Stimulated activated CD4-positive, alpha-beta T cell treated with anti-CD3 and anti-CD28 coated beads, Interleukin-1b, Interleukin-23, amount 100 ng/mL, for 48 hours (primary cell): ENCODE data around the gene AZIN2.

Experiments
- DNase-seq: peaks from one replicate; pipeline ENCODE4 v3.0.0-alpha.2; 2020

The AZIN2 gene

DNA sequence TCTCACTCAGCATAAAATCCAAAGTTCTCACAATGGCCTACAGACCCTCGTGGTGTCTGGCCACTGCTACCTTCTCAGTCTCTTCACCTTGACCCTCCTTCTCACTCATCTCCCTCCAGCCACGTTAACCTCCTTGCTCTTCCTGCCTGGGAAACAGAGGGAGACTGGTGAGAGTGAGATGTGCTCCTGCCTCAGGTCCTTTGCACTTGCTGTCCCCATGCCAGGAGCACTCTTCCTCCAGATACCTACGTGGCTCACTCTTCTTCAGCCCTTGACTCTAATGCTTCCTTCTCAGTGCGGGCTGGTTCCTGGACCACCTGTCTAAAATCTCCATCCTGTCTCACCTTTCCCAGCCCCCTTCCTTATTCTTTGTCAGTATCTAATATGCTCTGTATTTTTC, 76.2 kb downstream of the AZIN2 start:
- DNase-seq: no peak

DNA sequence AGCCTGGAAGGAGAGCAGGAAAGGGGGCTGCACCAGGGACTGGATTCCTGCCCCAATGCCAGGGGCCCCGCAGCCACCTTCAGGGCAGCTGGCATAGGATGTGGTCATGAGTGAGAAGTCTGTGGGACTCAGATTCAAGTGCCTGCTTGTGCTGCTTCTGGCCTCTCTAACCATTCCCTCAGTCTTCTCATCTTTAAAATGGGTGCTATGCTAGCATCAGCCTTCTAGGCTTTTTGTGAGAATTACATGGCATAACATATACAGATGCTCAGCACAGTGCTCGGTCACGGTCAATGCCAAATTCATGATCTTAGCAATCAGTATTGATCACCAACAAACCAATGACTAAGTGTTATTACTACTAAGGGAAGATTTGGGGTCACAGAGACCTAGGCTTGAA, 77.4 kb downstream of the AZIN2 start:
- no peak for DNase-seq

DNA sequence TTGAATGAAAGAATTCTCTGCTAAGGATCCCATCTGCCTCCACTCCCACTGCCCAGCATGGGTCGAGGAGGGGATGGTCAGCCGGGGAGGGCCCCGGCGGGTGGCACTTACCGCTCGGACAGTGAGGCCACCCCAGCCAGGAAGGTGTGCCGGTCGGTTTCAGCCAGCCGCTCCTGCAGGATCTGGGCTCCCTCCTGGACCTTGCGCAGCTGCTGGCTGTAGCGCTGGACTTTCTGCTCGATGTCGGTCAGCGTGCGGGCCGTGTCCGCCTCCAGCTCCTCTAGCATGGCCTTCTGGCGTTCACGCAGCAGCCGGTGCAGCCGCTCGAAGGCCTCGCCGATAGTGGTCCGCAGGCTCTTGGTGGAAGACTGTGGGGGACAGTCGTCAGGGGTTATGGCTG, 78.6 kb downstream of the AZIN2 start:
- DNase-seq: no peak

- DNase-seq: no peak
These were observed 80.2 kb downstream of the AZIN2 start for GRCh38 chr1:33161061-33161681.

DNA sequence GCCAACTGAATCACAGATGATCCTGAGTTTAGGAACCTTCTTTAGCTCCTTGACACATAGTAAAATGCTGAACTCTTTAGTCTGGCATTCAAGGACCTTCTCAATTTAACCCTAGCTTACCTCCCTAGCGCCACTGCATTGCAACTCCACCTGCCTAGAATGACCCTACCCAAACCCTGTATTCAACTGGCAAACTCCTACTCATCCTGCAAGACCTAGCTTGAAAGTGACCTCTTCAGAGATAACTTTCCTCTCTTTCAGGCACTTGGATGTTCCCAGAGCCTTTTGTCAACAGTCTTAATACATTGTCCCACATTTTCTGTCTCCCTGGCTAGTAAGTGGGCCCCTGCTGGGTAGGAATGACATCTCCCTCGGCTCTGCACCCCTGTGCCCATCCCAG, 81.2 kb downstream of the AZIN2 start:
- no peak for DNase-seq

GRCh38 chr1:33163621-33164519, 82.9 kb downstream of the AZIN2 start:
- no peak for DNase-seq

DNA sequence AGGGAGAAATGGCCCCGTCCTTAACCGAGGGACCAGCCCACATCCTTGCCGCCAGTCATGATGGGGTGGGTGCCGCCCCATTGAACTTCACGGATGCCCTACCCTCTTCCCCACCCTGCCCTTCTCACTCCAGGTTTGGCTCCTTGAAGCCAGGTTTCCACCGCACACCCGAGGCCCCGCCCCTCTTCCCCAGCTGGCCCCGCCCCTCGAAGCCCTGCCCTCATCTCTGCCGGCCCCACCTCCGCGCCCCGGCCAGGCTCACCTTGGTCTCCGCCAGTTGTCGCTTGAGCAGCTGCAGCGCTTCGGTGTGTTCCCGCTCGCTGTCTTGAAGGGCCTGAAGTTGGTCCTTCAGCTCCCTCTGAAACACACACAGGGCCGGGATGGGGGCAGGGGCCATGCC, 84.3 kb downstream of the AZIN2 start:
- DNase-seq: no peak

DNA sequence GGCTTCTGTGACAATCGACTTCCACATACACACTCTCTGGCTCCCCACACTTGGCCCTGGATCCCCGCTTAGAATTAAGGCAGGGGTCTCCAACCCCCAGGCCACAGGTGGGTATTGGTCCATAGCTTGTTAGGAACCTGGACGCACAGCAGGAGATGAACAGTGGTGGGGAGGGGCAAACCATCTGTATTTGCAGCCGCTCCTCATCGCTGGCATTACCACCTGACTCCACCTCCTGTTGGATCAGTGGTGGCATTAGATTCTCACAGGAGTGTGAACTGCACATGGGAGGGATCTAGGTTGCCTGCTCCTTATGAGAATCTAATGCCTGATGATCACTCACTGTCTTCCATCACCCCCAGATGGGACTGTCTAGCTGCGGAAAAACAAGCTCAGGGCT, 84.9 kb downstream of the AZIN2 start:
- DNase-seq: no peak

GRCh38 chr1:33167650-33168447, 86.9 kb downstream of the AZIN2 start:
- no peak for DNase-seq

DNA sequence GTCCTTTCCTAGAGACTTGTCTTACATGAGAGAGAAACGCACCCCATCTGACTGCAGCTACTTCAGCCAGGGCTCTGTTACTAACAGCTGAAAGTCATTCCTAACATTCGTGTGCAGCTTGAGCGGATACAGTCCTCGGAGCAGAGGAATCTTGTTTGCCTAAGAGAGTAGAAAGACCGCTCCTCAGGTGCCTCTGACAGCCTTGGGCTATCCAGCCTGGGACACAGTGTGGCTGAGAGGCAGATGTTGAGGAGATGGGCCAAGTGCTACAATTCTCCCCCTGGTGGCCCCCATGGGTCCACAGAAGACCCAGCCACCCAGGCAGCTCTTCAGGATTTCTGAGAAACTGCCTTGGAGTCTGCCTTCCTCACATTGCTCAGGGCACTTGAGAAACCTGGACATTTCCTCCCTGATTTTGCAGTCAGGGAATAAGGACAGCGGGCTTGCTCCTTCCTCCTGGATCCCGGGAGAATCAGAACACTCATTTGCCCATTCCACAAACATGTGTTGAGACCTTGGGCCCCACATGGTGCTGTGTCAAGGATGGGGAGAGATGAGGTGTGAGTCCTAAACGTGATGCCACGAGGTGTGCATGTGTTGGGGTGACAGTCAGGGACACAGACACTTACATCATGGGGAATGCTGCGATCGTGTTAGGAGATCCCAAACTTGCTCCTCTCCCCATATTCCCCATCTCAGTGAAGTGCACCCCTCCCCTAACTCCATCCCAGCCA, 87.8 kb downstream of the AZIN2 start:
- DNase-seq: no peak

GRCh38 chr1:33169290-33170055, 88.5 kb downstream of the AZIN2 start:
- no peak for DNase-seq
